ENCODE measurements around the gene MEOX1.

GRCh38 chr17:43608313-43608712 lies 53.4 kb downstream of the MEOX1 start:
- TF ChIP-seq FOXJ3 (CRISPR knock-in tag; IDR thresholded peaks at IDR 0.05; ENCODE audit: borderline replicate concordance) (no peak), CTCF (IDR thresholded peaks at IDR 0.05) (no peak)
